H1 (cell line): Measurements from ENCODE around the gene PRKCSH. TPM values are rescaled to one million over a fixed set of nuclear protein-coding genes. Genes with fewer than 3 reads are reported as not detected.

ENCODE experiments used
- CTCF ChIA-PET: fragments of 300-600 bp; sonication (Branson Sonifier 250); formaldehyde crosslinking; loops from one replicate; lab custom pipeline; 2021; ENCODE audit not compliant: partially characterized antibody; lab: Charles Lee
- POLR2A ChIA-PET: fragments of 300-600 bp; sonication (Branson Sonifier 250); formaldehyde crosslinking; loops from one replicate; lab custom pipeline; 2021; ENCODE audit warnings: inconsistent platforms; ENCODE audit not compliant: partially characterized antibody; lab: Charles Lee
- DNase-seq, 2 experiments: peaks; one replicate each; pipeline versions ENCODE4 v3.0.0 to v3.0.0-alpha.2; 2010 to 2022; ENCODE audit warnings: low spot score in 2 of 2, low read depth in 1 of 2, mixed read lengths in 1 of 2
- FAIRE-seq: peaks from 2 replicates; lab custom pipeline; 2011; peaks lifted over from hg19 to GRCh38; lab: Jason Lieb, UNC
- H2AFZ ChIP-seq: 2 replicates; pipeline ENCODE4 v1.8.1; 2012; ENCODE audit warnings: low read length, inconsistent platforms
- H2AK5ac ChIP-seq: 2 replicates; pipeline ENCODE4 v1.6.1; 2013; ENCODE audit warnings: low read depth, low read length
- H2BK120ac ChIP-seq: replicated peaks from 2 replicates; pipeline ENCODE3; 2013; ENCODE audit warnings: low read depth, low read length, inconsistent platforms
- H2BK12ac ChIP-seq: 2 replicates; pipeline ENCODE4 v1.6.1; 2013; ENCODE audit warnings: low read depth, low read length
- H2BK15ac ChIP-seq: 2 replicates; pipeline ENCODE4 v1.6.1; 2013; ENCODE audit warnings: low read length
- H2BK20ac ChIP-seq: 2 replicates; pipeline ENCODE4 v1.6.1; 2013; ENCODE audit warnings: low read length
- H2BK5ac ChIP-seq: 2 replicates; pipeline ENCODE4 v1.6.1; 2013; ENCODE audit warnings: low read depth, low read length
- H3K14ac ChIP-seq: 2 replicates; pipeline ENCODE4 v1.6.1; 2013; ENCODE audit warnings: inconsistent platforms; ENCODE audit not compliant: insufficient read length
- H3K18ac ChIP-seq: 2 replicates; pipeline ENCODE4 v1.6.1; 2013; ENCODE audit warnings: low read length; ENCODE audit errors: extremely low read depth
- H3K23ac ChIP-seq: 2 replicates; pipeline ENCODE4 v1.6.1; 2013; ENCODE audit warnings: inconsistent platforms; ENCODE audit not compliant: insufficient read length
- H3K23me2 ChIP-seq: 2 replicates; pipeline ENCODE4 v1.6.1; 2013; ENCODE audit warnings: low read depth, low read length
- H3K27ac ChIP-seq: 2 replicates; pipeline ENCODE4 v1.6.1; 2011; ENCODE audit warnings: low read depth, low read length, inconsistent platforms
- H3K27me3 ChIP-seq, 4 experiments: replicated peaks in 1 of 4; 1 replicate in 1 of 4; 2 replicates in 3 of 4; pipeline versions ENCODE4 v1.6.1 to v1.8.1; 2011 to 2013; ENCODE audit warnings: low read length in 3 of 4, mild to moderate bottlenecking in 3 of 4, inconsistent platforms in 2 of 4, mixed read lengths in 2 of 4, moderate library complexity in 1 of 4; ENCODE audit not compliant: control insufficient read depth in 3 of 4, insufficient read depth in 3 of 4; ENCODE audit errors: extremely low read depth in 1 of 4
- H3K36me3 ChIP-seq, 4 experiments: 2 replicates each; pipeline versions ENCODE4 v1.6.1 to v1.8.1; 2011 to 2013; ENCODE audit warnings: mild to moderate bottlenecking in 4 of 4, low read length in 3 of 4, moderate library complexity in 2 of 4, control low read depth in 1 of 4, inconsistent platforms in 1 of 4; ENCODE audit not compliant: insufficient read depth in 4 of 4, control insufficient read depth in 2 of 4
- H3K4ac ChIP-seq: replicated peaks from 2 replicates; pipeline ENCODE3; 2013; ENCODE audit warnings: low read length, low read depth, mixed read lengths, inconsistent platforms; ENCODE audit not compliant: insufficient read length
- H3K4me1 ChIP-seq, 4 experiments: replicated peaks in 1 of 4; 1 replicate in 1 of 4; 2 replicates in 3 of 4; pipeline versions ENCODE4 v1.6.1 to v1.8.1; 2011 to 2013; ENCODE audit warnings: low read length in 3 of 4, inconsistent platforms in 2 of 4, mixed read lengths in 1 of 4; ENCODE audit not compliant: insufficient read depth in 4 of 4, control insufficient read depth in 3 of 4
- H3K4me2 ChIP-seq, 2 experiments: 2 replicates each; pipeline versions ENCODE4 v1.6.1 to v1.8.1; 2011 to 2013; ENCODE audit warnings: low read depth in 2 of 2, low read length in 2 of 2, control low read depth in 1 of 2, inconsistent platforms in 1 of 2, mild to moderate bottlenecking in 1 of 2; ENCODE audit not compliant: insufficient read depth in 1 of 2
- H3K4me3 ChIP-seq, 4 experiments: fragments of 200-600, 300-600 bp in 1 of 4; sonication (generic), shearing (Covaris generic), sonication (Bioruptor Twin) in 1 of 4; 2 replicates each; pipeline versions ENCODE4 v1.5.1 to v1.8.1; 2011 to 2016; ENCODE audit warnings: low read length in 4 of 4, low read depth in 3 of 4, control low read depth in 2 of 4, inconsistent platforms in 2 of 4, mild to moderate bottlenecking in 2 of 4, mixed read lengths in 1 of 4, moderate library complexity in 1 of 4; ENCODE audit not compliant: insufficient read depth in 2 of 4; ENCODE audit errors: extremely low read depth in 1 of 4
- H3K56ac ChIP-seq: replicated peaks from 2 replicates; pipeline ENCODE3; 2013; ENCODE audit warnings: low read depth, mild to moderate bottlenecking, mixed read lengths, low read length, inconsistent platforms; ENCODE audit not compliant: insufficient read length
- H3K79me1 ChIP-seq: 2 replicates; pipeline ENCODE4 v1.6.1; 2013; ENCODE audit warnings: low read depth, low read length, control low read depth
- H3K79me2 ChIP-seq, 2 experiments: 2 replicates each; pipeline versions ENCODE4 v1.6.1 to v1.8.1; 2012 to 2013; ENCODE audit warnings: low read length in 2 of 2, mild to moderate bottlenecking in 2 of 2, inconsistent platforms in 1 of 2; ENCODE audit not compliant: insufficient read depth in 2 of 2, control insufficient read depth in 1 of 2
- H3K9ac ChIP-seq, 4 experiments: replicated peaks in 1 of 4; 1 replicate in 1 of 4; 2 replicates in 3 of 4; pipeline versions ENCODE4 v1.6.1 to v1.8.1; 2011 to 2013; ENCODE audit warnings: low read depth in 3 of 4, low read length in 3 of 4, control low read depth in 2 of 4, mild to moderate bottlenecking in 2 of 4, moderate library complexity in 2 of 4, inconsistent platforms in 1 of 4; ENCODE audit errors: extremely low read depth in 1 of 4
- H3K9me3 ChIP-seq, 2 experiments: 2 replicates each; pipeline versions ENCODE4 v1.6.1 to v1.8.1; 2012 to 2013; ENCODE audit warnings: mild to moderate bottlenecking in 2 of 2, moderate library complexity in 2 of 2, control low read depth in 1 of 2, inconsistent platforms in 1 of 2, low read depth in 1 of 2, low read length in 1 of 2, mixed read lengths in 1 of 2; ENCODE audit not compliant: insufficient read depth in 2 of 2
- H4K20me1 ChIP-seq, 2 experiments: replicated peaks in 1 of 2; 2 replicates each; pipeline versions ENCODE3 to v1.8.1; 2011 to 2013; ENCODE audit warnings: inconsistent platforms in 2 of 2, low read length in 2 of 2, mild to moderate bottlenecking in 1 of 2; ENCODE audit not compliant: insufficient read depth in 2 of 2, control insufficient read depth in 1 of 2
- H4K5ac ChIP-seq: 2 replicates; pipeline ENCODE4 v1.6.1; 2013; ENCODE audit warnings: low read length, low read depth, mixed read lengths, inconsistent platforms; ENCODE audit not compliant: insufficient read length
- H4K8ac ChIP-seq: 2 replicates; pipeline ENCODE4 v1.8.0; 2013; ENCODE audit warnings: mild to moderate bottlenecking, moderate library complexity, low read length, inconsistent platforms; ENCODE audit not compliant: insufficient read depth; ENCODE audit errors: extremely low read depth
- H4K91ac ChIP-seq: replicated peaks from 2 replicates; pipeline ENCODE3; 2013; ENCODE audit warnings: low read length, mixed read lengths, inconsistent platforms; ENCODE audit not compliant: insufficient read length
- CREB1 ChIP-seq: IDR thresholded peaks from 2 replicates; pipeline ENCODE4 v1.6.1; 2012; ENCODE audit warnings: inconsistent platforms
- CTBP2 ChIP-seq: IDR thresholded peaks from 2 replicates; pipeline ENCODE4 v1.7.0; 2011; ENCODE audit warnings: borderline replicate concordance, mild to moderate bottlenecking, moderate library complexity, mixed read lengths, low read length; ENCODE audit not compliant: insufficient read depth, insufficient read length
- EZH2 ChIP-seq: fragments of 200-600 bp; sonication (generic); IDR thresholded peaks from 2 replicates; pipeline ENCODE4 v1.7.1; 2012; ENCODE audit warnings: low read depth, mild to moderate bottlenecking, moderate library complexity, low read length, inconsistent platforms; ENCODE audit not compliant: severe bottlenecking
- FOSL1 ChIP-seq: IDR thresholded peaks from 2 replicates; pipeline ENCODE4 v1.6.1; 2011; ENCODE audit warnings: mild to moderate bottlenecking, low read depth, low read length, moderate library complexity; ENCODE audit not compliant: insufficient read depth
- GTF2F1 ChIP-seq: IDR thresholded peaks from 2 replicates; pipeline ENCODE4 v1.6.1; 2012; ENCODE audit warnings: low read depth, low read length, improper control_type of control experiment, borderline replicate concordance
- NANOG ChIP-seq: IDR thresholded peaks from 2 replicates; pipeline ENCODE4 v1.6.1; 2011; ENCODE audit warnings: low read length, low read depth, mild to moderate bottlenecking, inconsistent platforms; ENCODE audit not compliant: insufficient read depth, poor library complexity, severe bottlenecking
- NRF1 ChIP-seq: IDR thresholded peaks from 2 replicates; pipeline ENCODE4 v1.6.1; 2011; ENCODE audit warnings: mild to moderate bottlenecking, low read depth, low read length, improper control_type of control experiment
- RXRA ChIP-seq: IDR thresholded peaks from 2 replicates; pipeline ENCODE4 v1.6.1; 2011; ENCODE audit warnings: low read depth, mild to moderate bottlenecking, low read length, moderate library complexity; ENCODE audit not compliant: insufficient read depth
- SIX5 ChIP-seq: IDR thresholded peaks from 2 replicates; pipeline ENCODE4 v1.6.1; 2011; ENCODE audit warnings: mild to moderate bottlenecking, low read depth, low read length
- TAF1 ChIP-seq: IDR thresholded peaks from 2 replicates; pipeline ENCODE4 v1.6.1; 2011; ENCODE audit warnings: mild to moderate bottlenecking, low read depth, low read length
- TAF7 ChIP-seq: optimal IDR thresholded peaks from 2 replicates; pipeline ENCODE3; 2011; ENCODE audit warnings: low read depth, mild to moderate bottlenecking, inconsistent platforms, low read length, moderate library complexity, borderline replicate concordance
- TCF12 ChIP-seq: IDR thresholded peaks from 2 replicates; pipeline ENCODE4 v1.6.1; 2011; ENCODE audit warnings: low read depth, mild to moderate bottlenecking, low read length
- WGBS, 2 experiments: shearing (Covaris generic) in 1 of 2; methylation state at CpG; one replicate each; pipeline versions ENCODE4 v1.1.6 to v1.1.7; 2013 to 2015; ENCODE audit warnings: low lambda C conversion rate in 2 of 2, mixed read lengths in 2 of 2, inconsistent platforms in 1 of 2, low coverage in 1 of 2, missing lambda C conversion rate in 1 of 2; ENCODE audit not compliant: insufficient replicate concordance in 2 of 2, insufficient coverage in 1 of 2, insufficient read length in 1 of 2; ENCODE audit errors: extremely low coverage in 1 of 2, missing lambda C conversion rate in 1 of 2; 5-methylcytosine and 5-hydroxymethylcytosine counted together
- polyA plus RNA-seq, 7 experiments: library from polyadenylated mRNA; depleted of rRNA in 3 of 7; stranded (reverse) in 5 of 7; unstranded in 2 of 7; fragments of >200 nt in 5 of 7; fragments of 200-250 nt in 2 of 7; gene quantifications; 1 replicate in 5 of 7; 2 replicates in 1 of 7; 4 replicates in 1 of 7; pipeline versions ENCODE4 v1.2.1 to v1.2.3, GENCODE V29; 2011 to 2013; ENCODE audit warnings: missing spikeins in 2 of 7, mixed read lengths in 2 of 7
- total RNA-seq: library from RNA; stranded (reverse); fragmentation: NEBNext Ultra II Directional; extraction: Animal tissue kit (Norgen Biotek cat#: 25700); gene quantifications from 2 replicates; pipeline ENCODE4 v1.2.1, GENCODE V29; 2021

PRKCSH gene
- total and polyA plus RNA-seq, 2 of the 8 experiments (the other 6 are each of a cell fraction or from before 2014, with no cell fraction given), result 97.2 to 337 TPM

DNA sequence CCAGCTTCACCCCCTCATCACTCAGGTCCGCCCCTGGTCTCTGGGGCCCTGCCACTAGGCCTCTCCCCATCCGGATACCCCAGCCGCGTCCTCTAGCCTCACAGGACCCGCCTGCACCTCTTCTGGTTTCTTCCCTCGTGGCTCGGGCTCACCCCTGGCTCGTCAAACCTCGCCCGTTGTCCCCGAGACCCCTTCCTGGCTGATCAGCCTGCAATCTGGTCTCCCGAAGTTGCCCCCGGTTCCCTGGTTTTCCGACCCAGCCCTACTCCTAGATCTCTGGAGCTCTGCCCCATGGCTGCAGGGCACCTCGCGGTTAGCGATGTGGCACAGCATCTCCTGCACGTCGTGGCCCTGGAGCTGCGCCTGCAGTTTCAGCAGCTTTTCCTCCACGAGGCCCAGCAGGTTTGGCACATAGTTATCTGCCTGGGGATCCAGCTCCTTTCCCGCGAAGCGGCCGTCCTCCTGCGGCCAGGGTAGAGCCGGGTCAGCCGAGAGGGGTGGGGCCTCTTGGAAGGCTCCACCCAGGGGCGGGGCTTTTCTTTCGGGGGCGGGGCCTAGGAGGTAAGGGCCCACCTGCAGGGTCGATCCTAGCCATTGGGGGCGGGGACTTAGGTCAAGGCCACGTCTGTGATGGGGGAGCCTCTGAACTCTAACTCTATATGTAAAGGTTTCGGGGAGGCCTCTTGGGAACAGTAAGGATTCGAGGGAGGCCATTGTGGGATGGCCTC is 13.9 kb upstream of the PRKCSH start:
- 3% methylated on average over 31 of the region's 36 CpGs; no CpG with 5 or more reads in 1 of the 2 experiments for WGBS, 2 experiments
- FAIRE-seq, result no peak
- peak overlapping the region; percentile 37 to 76 (median 63) for H3K4me3 ChIP-seq
- no peak for TF ChIP-seq CTBP2
- no peak for TF ChIP-seq TAF1
- TF ChIP-seq TCF12, result no peak
- no peak for TF ChIP-seq RXRA
- no peak for TF ChIP-seq CREB1
- no peak for TF ChIP-seq NRF1
- TF ChIP-seq EZH2, result peak; percentile 41
- TF ChIP-seq NANOG, result no peak
- no peak for TF ChIP-seq GTF2F1
- no peak for TF ChIP-seq TAF7
- TF ChIP-seq FOSL1, result no peak
- TF ChIP-seq SIX5, result no peak

More for the DNA sequence above, 13.9 kb upstream of the PRKCSH start:
- Histone ChIP-seq H2BK12ac (no peak overlapping the region), H3K23ac (no peak overlapping the region), H4K20me1 (no peaks in the 10 kb centered on the region), H4K91ac (peak overlapping the region; percentile 8), H3K27me3 (peaks cover 2 to 28% (median 21%) of the 10 kb centered on the region in 4 experiments), H2BK15ac (peak overlapping the region; percentile 2; the same call in 1 of the 2 replicates), H2BK120ac (no peak overlapping the region), H3K14ac (no peak overlapping the region), H3K56ac (no peak overlapping the region), H2BK20ac (no peak overlapping the region), H3K79me1 (peaks cover 5% of the 10 kb centered on the region), H3K4me1 (peaks cover 0 to 15% (median 12%) of the 10 kb centered on the region in 4 experiments; a peak in 5 of 7 replicates), H3K79me2 (no peaks in the 10 kb centered on the region), H3K4me2 (peak overlapping the region; percentile 90 to 98), H3K27ac (no peak overlapping the region), H3K9ac (peak overlapping the region in 3 of 4 experiments; percentile 16 to 35 (median 34); a peak in 1 of 7 replicates), H3K18ac (peak overlapping the region; percentile 72; the same call in 1 of the 2 replicates), H3K23me2 (peaks cover 34% of the 10 kb centered on the region), H3K36me3 (no peaks in the 10 kb centered on the region), H3K4ac (no peak overlapping the region), H2AK5ac (no peak overlapping the region), H4K8ac (peak overlapping the region; percentile 82), H3K9me3 (no peaks in the 10 kb centered on the region), H2AFZ (peak overlapping the region; percentile 82; the same call in 1 of the 2 replicates), H4K5ac (no peak overlapping the region), H2BK5ac (peak overlapping the region; percentile 60; the same call in 1 of the 2 replicates)
- ChIA-PET POLR2A (interaction anchor here (0.8 to 4.9 kb wide), 14 partner anchors 13 to 176 kb away, joined by 3 to 29 read pairs (median 6); partner anchors contain the start of genes ELAVL3, EPOR, ODAD3 and PRKCSH), CTCF (interaction anchor here (0.6 to 13.7 kb wide), 8 partner anchors 14 to 126 kb away, joined by 3 to 197 read pairs (median 6); partner anchors contain the start of genes EPOR, ODAD3, PRKCSH and SWSAP1)
- peak; percentile 70 to 100 for DNase-seq
